Right renal pelvis (tissue), 4 donors: ENCODE data around the gene PLEKHS1. TPM values are rescaled to one million over a fixed set of nuclear protein-coding genes. Genes with fewer than 3 reads are reported as not detected.
"Not testable (repeated sequence)": the region's sequence is repeated elsewhere in the genome, so short reads cannot be mapped to it uniquely, and the experiment has no call there.

Source experiments
- DNase-seq, 4 donors: peaks; one replicate each; pipeline ENCODE4 v3.0.0-alpha.2; 2013; ENCODE audit warnings: low read depth in 4 of 4, low spot score in 3 of 4, missing footprints in 1 of 4
- polyA plus RNA-seq, 4 donors: library from polyadenylated mRNA; unstranded; fragments of 120-200 nt; gene quantifications; one replicate each; pipeline ENCODE4 v1.2.1, GENCODE V29; 2013; ENCODE audit not compliant: insufficient read length in 4 of 4

Gene PLEKHS1
- polyA plus RNA-seq, 4 donors: 0.04 to 0.20 (median 0.13) TPM

GRCh38 chr10:113782986-113783704, 31.7 kb downstream of the PLEKHS1 start:
- DNase-seq: no peak

GRCh38 chr10:113788604-113789083, 37.2 kb downstream of the PLEKHS1 start:
- DNase-seq: no peak

GRCh38 chr10:113791691-113792090, 40.2 kb downstream of the PLEKHS1 start:
- DNase-seq: no peak

- DNase-seq: no peak
These were observed 50.1 kb downstream of the PLEKHS1 start for GRCh38 chr10:113801569-113801968.

- DNase-seq: no peak
These were observed 51.5 kb downstream of the PLEKHS1 start for GRCh38 chr10:113802997-113803396.

GRCh38 chr10:113806503-113806902, 55.0 kb downstream of the PLEKHS1 start:
- DNase-seq: no peak

- DNase-seq: no peak
These were observed 56.7 kb downstream of the PLEKHS1 start for GRCh38 chr10:113808168-113808567.

- DNase-seq: not testable (repeated sequence)
These were observed 63.2 kb downstream of the PLEKHS1 start for GRCh38 chr10:113814700-113815099.

- no peak for DNase-seq
These were observed 68.5 kb downstream of the PLEKHS1 start for GRCh38 chr10:113819989-113820388.

GRCh38 chr10:113820507-113820906, 69.0 kb downstream of the PLEKHS1 start:
- DNase-seq: no peak

GRCh38 chr10:113821306-113821705, 69.8 kb downstream of the PLEKHS1 start:
- not testable (repeated sequence) for DNase-seq

- DNase-seq: no peak
These were observed 70.7 kb downstream of the PLEKHS1 start for GRCh38 chr10:113822174-113822573.

- DNase-seq: no peak
These were observed 71.9 kb downstream of the PLEKHS1 start for GRCh38 chr10:113823389-113823788.

- no peak for DNase-seq
These were observed 74.3 kb downstream of the PLEKHS1 start for GRCh38 chr10:113825791-113826190.

GRCh38 chr10:113828567-113828966, 77.1 kb downstream of the PLEKHS1 start:
- DNase-seq: not testable (repeated sequence)

Other genes starting within 250 kb of the PLEKHS1 start
- under 1 TPM; 0.41 to 0.89 (median 0.45) TPM for gene HABP2, start 198.6 kb upstream of the PLEKHS1 start, polyA plus RNA-seq
- under 1 TPM in 1 of 4 donors, not detected in 3; 0.01 TPM for gene NRAP, start 87.6 kb upstream of the PLEKHS1 start, polyA plus RNA-seq
- 10 to 100 TPM; 28.2 to 33.8 (median 30.4) TPM for gene CASP7, start 71.8 kb upstream of the PLEKHS1 start, polyA plus RNA-seq
- gene DCLRE1A, start 102.4 kb downstream of the PLEKHS1 start, polyA plus RNA-seq: 10 to 100 TPM; 14.1 to 17.4 (median 16.9) TPM
- 10 to 100 TPM; 15.9 to 25.6 (median 20.6) TPM for gene NHLRC2, start 103.0 kb downstream of the PLEKHS1 start, polyA plus RNA-seq